ENCODE results near the gene TSPAN11. TPM values are rescaled to one million over a fixed set of nuclear protein-coding genes. Genes with fewer than 3 reads are reported as not detected.

Gene TSPAN11
- total RNA-seq, 1 donor from 2014 or later: 2.5 TPM

- TF ChIP-seq CTCF (IDR thresholded peaks at IDR 0.05) (no peak), POLR2AphosphoS5 (IDR thresholded peaks at IDR 0.05; ENCODE audit: insufficient read depth in 1 of 2, low read depth in 1 of 2) (no peak), POLR2A (IDR thresholded peaks at IDR 0.05) (no peak)
- H3K9me3 ChIP-seq: no peaks in the 10 kb centered on the region
- peaks cover 19% of the 10 kb centered on the region for H3K4me1 ChIP-seq
- H3K27me3 ChIP-seq: no peaks in the 10 kb centered on the region
- H3K36me3 ChIP-seq: no peaks in the 10 kb centered on the region
- intact Hi-C loops (cut with DNase I): no loop called here
- no peak overlapping the region for H3K4me3 ChIP-seq
- DNase-seq (ENCODE audit: extremely low spot score in 2 of 2): no peak
- peak overlapping the region; percentile 48 for H3K27ac ChIP-seq
Measured at GRCh38 chr12:30909349-30910037, 17.1 kb upstream of the TSPAN11 start.

- TF ChIP-seq POLR2A (IDR thresholded peaks at IDR 0.05) (no peak), POLR2AphosphoS5 (IDR thresholded peaks at IDR 0.05; ENCODE audit: insufficient read depth in 1 of 2, low read depth in 1 of 2) (no peak), CTCF (IDR thresholded peaks at IDR 0.05) (no peak)
- peak in 1 of 2 donors; percentile 65 for DNase-seq (ENCODE audit: extremely low spot score in 2 of 2)
- H3K27ac ChIP-seq: peak overlapping the region; percentile 48
Measured at GRCh38 chr12:30910038-30910350, 16.6 kb upstream of the TSPAN11 start.

GRCh38 chr12:30911207-30911606 is 15.3 kb upstream of the TSPAN11 start:
- TF ChIP-seq CTCF (IDR thresholded peaks at IDR 0.05) (no peak), POLR2AphosphoS5 (IDR thresholded peaks at IDR 0.05; ENCODE audit: insufficient read depth in 1 of 2, low read depth in 1 of 2) (no peak), POLR2A (IDR thresholded peaks at IDR 0.05) (no peak)
- H3K4me3 ChIP-seq: no peak overlapping the region
- H3K9me3 ChIP-seq: no peaks in the 10 kb centered on the region
- no peak for DNase-seq (ENCODE audit: extremely low spot score in 2 of 2)
- H3K4me1 ChIP-seq: peaks cover 19% of the 10 kb centered on the region
- intact Hi-C loops (cut with DNase I): no loop called here
- H3K36me3 ChIP-seq: no peaks in the 10 kb centered on the region
- no peak overlapping the region for H3K27ac ChIP-seq
- no peaks in the 10 kb centered on the region for H3K27me3 ChIP-seq

More at GRCh38 chr12:30910038-30910350, 16.6 kb upstream of the TSPAN11 start:
- Histone ChIP-seq H3K27me3 (no peaks in the 10 kb centered on the region), H3K4me1 (peaks cover 19% of the 10 kb centered on the region), H3K9me3 (no peaks in the 10 kb centered on the region), H3K36me3 (no peaks in the 10 kb centered on the region), H3K4me3 (no peak overlapping the region)
- intact Hi-C loops (cut with DNase I): no loop called here

- Histone ChIP-seq H3K36me3 (no peaks in the 10 kb centered on the region), H3K27ac (no peak overlapping the region), H3K27me3 (no peaks in the 10 kb centered on the region), H3K4me3 (no peak overlapping the region), H3K9me3 (no peaks in the 10 kb centered on the region), H3K4me1 (peaks cover 13% of the 10 kb centered on the region)
- peak in 1 of 2 donors; percentile 25 for DNase-seq (ENCODE audit: extremely low spot score in 2 of 2)
- intact Hi-C loops (cut with DNase I): no loop called here
- TF ChIP-seq CTCF (IDR thresholded peaks at IDR 0.05) (no peak), POLR2AphosphoS5 (IDR thresholded peaks at IDR 0.05; ENCODE audit: insufficient read depth in 1 of 2, low read depth in 1 of 2) (no peak), POLR2A (IDR thresholded peaks at IDR 0.05) (no peak)
Measured at GRCh38 chr12:30913323-30913722, 13.2 kb upstream of the TSPAN11 start.

GRCh38 chr12:30914986-30915591 is 11.5 kb upstream of the TSPAN11 start:
- DNase-seq (ENCODE audit: extremely low spot score in 2 of 2): peak in 1 of 2 donors; percentile 77
- peaks cover 6% of the 10 kb centered on the region for H3K4me1 ChIP-seq
- TF ChIP-seq POLR2AphosphoS5 (IDR thresholded peaks at IDR 0.05; ENCODE audit: insufficient read depth in 1 of 2, low read depth in 1 of 2) (no peak), POLR2A (IDR thresholded peaks at IDR 0.05) (no peak), CTCF (IDR thresholded peaks at IDR 0.05) (no peak)
- no peaks in the 10 kb centered on the region for H3K27me3 ChIP-seq
- no peaks in the 10 kb centered on the region for H3K36me3 ChIP-seq
- no peak overlapping the region for H3K4me3 ChIP-seq
- intact Hi-C loops (cut with DNase I): no loop called here
- no peak overlapping the region for H3K27ac ChIP-seq
- H3K9me3 ChIP-seq: no peaks in the 10 kb centered on the region
